ENCODE measurements around the gene DIP2B.

- no peak for TF ChIP-seq EZH2 (IDR thresholded peaks at IDR 0.05)
- TF ChIP-seq POLR2AphosphoS5 (IDR thresholded peaks at IDR 0.05; ENCODE audit: borderline replicate concordance, low read depth, low read length), result no peak
Measured at GRCh38 chr12:50784501-50784900, 279.7 kb downstream of the DIP2B start.
